SK-N-MC (cell line): ENCODE results near the gene GAL3ST1.

ENCODE experiments used
- EZH2 ChIP-seq: fragments of 200-600 bp; sonication (generic); IDR thresholded peaks from one replicate; pipeline ENCODE4 v1.6.1; 2017; ENCODE audit warnings: antibody characterized with exemption
- POLR2AphosphoS5 ChIP-seq: IDR thresholded peaks from 2 replicates; pipeline ENCODE4 v1.6.1; 2012; ENCODE audit warnings: mild to moderate bottlenecking, low read depth, low read length, borderline replicate concordance

GRCh38 chr22:30604723-30605122, 30.3 kb upstream of the GAL3ST1 start:
- no peak for TF ChIP-seq EZH2
- TF ChIP-seq POLR2AphosphoS5, result no peak
